ENCODE data around the gene C22orf15.

DNA sequence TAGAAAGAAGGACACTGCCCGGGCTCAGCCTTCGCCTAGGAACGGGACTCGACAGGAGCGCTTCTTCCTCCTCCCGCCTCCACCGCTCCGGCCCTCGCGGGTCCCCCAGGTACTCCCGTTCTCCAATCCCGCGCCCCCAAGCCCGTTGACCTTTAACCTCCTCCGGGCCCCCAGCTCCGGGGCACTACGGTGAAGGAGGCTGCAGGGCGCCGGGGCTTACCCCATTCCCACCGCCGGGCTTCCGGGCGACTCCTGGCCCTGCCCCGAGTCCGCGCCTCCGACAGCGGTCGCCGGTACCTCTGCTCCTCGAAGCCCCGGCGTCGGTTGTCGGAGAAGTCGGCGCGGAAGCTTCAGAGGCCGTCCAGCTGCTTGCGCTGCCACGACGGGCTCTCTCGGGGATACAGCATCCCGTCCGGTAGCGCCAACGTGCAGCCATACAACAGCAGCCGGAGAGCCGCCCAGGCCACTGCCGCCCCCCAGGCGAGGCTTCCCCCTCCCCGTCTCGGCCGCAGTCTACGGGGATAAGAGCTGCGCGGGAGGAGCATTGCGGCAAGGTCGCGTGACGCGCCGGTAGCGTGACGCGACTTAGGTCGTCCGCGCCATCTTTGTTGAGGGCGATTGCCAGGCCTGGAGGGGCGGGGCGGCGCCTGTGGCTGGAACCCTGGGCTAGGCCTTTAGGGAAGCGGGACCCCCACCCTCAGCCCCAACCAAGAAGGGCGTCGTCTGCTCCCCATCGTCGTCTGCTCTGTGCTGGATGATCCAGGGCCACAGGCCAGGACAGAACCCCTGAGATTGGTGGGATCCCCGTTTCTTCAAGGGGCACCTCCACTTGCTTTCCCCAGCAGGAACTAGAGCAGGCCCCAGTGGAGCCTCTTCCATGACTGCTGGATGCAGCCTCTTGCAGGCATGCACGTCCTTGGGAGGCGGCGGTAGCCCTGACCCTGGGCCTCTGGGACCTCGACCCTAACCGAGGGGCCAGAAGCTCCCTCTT, 45.7 kb upstream of the C22orf15 start:
- TF ChIP-seq, protein P1, sequence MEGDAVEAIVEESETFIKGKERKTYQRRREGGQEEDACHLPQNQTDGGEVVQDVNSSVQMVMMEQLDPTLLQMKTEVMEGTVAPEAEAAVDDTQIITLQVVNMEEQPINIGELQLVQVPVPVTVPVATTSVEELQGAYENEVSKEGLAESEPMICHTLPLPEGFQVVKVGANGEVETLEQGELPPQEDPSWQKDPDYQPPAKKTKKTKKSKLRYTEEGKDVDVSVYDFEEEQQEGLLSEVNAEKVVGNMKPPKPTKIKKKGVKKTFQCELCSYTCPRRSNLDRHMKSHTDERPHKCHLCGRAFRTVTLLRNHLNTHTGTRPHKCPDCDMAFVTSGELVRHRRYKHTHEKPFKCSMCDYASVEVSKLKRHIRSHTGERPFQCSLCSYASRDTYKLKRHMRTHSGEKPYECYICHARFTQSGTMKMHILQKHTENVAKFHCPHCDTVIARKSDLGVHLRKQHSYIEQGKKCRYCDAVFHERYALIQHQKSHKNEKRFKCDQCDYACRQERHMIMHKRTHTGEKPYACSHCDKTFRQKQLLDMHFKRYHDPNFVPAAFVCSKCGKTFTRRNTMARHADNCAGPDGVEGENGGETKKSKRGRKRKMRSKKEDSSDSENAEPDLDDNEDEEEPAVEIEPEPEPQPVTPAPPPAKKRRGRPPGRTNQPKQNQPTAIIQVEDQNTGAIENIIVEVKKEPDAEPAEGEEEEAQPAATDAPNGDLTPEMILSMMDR (IDR thresholded peaks at IDR 0.05; ENCODE audit: extremely low read depth in 1 of 2, insufficient read depth in 1 of 2, low read depth in 1 of 2, low read length in 2 of 2), result no peak
- peak; percentile 90 for TF ChIP-seq POLR2A (IDR thresholded peaks at IDR 0.05; ENCODE audit: low read depth, low read length)
- TF ChIP-seq JUN (IDR thresholded peaks at IDR 0.05; ENCODE audit: borderline replicate concordance, insufficient read depth, insufficient read length, low read depth), result no peak
- no peak for TF ChIP-seq EZH2 (IDR thresholded peaks at IDR 0.05; ENCODE audit: borderline replicate concordance, low read depth, low read length, severe bottlenecking)
- TF ChIP-seq, protein P2, sequence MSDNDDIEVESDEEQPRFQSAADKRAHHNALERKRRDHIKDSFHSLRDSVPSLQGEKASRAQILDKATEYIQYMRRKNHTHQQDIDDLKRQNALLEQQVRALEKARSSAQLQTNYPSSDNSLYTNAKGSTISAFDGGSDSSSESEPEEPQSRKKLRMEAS (IDR thresholded peaks at IDR 0.05; ENCODE audit: insufficient read depth, insufficient read length), result peak; percentile 60
- TF ChIP-seq MYC (IDR thresholded peaks at IDR 0.05; ENCODE audit: low read depth, low read length), result peak; percentile 61
